OCI-LY7 (cell line): ENCODE results near the gene ZNF83. TPM values are rescaled to one million over a fixed set of nuclear protein-coding genes. Genes with fewer than 3 reads are reported as not detected.
"Not testable (repeated sequence)": the region's sequence is repeated elsewhere in the genome, so short reads cannot be mapped to it uniquely, and the experiment has no call there.

Experiments used
- BruUV-seq: library from RNA; stranded (reverse); fragments of 400-500 nt; replicated peaks from 2 replicates; lab custom pipeline; 2021; lab: Mats Ljungman, UMichigan
- CTCF ChIA-PET: fragments of 300-600 bp; sonication (Branson Sonifier 250); formaldehyde crosslinking; loops from one replicate; lab custom pipeline; 2022; ENCODE audit warnings: antibody characterized with exemption; ENCODE audit not compliant: unreplicated experiment; lab: Charles Lee
- POLR2A ChIA-PET: fragments of 300-600 bp; sonication (Branson Sonifier 250); formaldehyde crosslinking; loops from one replicate; lab custom pipeline; 2022; ENCODE audit warnings: antibody characterized with exemption; lab: Charles Lee
- DNase-seq: peaks from one replicate; pipeline ENCODE4 v3.0.0-alpha.2; 2015; ENCODE audit warnings: low spot score
- H2AFZ ChIP-seq: fragments of 200-600 bp; sonication (generic), shearing (Covaris generic); 2 replicates; pipeline ENCODE4 v1.6.1; 2014; ENCODE audit warnings: mild to moderate bottlenecking, antibody characterized with exemption, low read length, moderate library complexity
- H3K27ac ChIP-seq: fragments of 200-600 bp; sonication (generic); 2 replicates; pipeline ENCODE4 v1.5.1; 2014; ENCODE audit warnings: mixed run types, low read depth, mild to moderate bottlenecking, moderate library complexity, low read length, inconsistent platforms; ENCODE audit not compliant: poor library complexity, severe bottlenecking
- H3K36me3 ChIP-seq: fragments of 200-600 bp; sonication (generic); 2 replicates; pipeline ENCODE4 v1.6.1; 2014; ENCODE audit warnings: mild to moderate bottlenecking, antibody characterized with exemption, low read length, moderate library complexity, mixed read lengths; ENCODE audit not compliant: insufficient read depth
- H3K4me1 ChIP-seq: fragments of 200-600 bp; sonication (generic); 2 replicates; pipeline ENCODE4 v1.5.1; 2014; ENCODE audit warnings: mild to moderate bottlenecking, low read length; ENCODE audit not compliant: insufficient read depth, poor library complexity, severe bottlenecking
- H3K4me2 ChIP-seq: fragments of 200-600 bp; sonication (generic); 2 replicates; pipeline ENCODE4 v1.6.1; 2014; ENCODE audit warnings: mild to moderate bottlenecking, low read length
- H3K4me3 ChIP-seq: fragments of 200-600 bp; sonication (generic); 2 replicates; pipeline ENCODE4 v1.5.1; 2014; ENCODE audit warnings: mild to moderate bottlenecking, low read depth, low read length; ENCODE audit not compliant: poor library complexity, severe bottlenecking
- H3K79me2 ChIP-seq: fragments of 200-600 bp; sonication (generic); 2 replicates; pipeline ENCODE4 v1.6.1; 2016; ENCODE audit warnings: low read depth, mild to moderate bottlenecking, low read length, moderate library complexity, mixed read lengths; ENCODE audit not compliant: insufficient read depth
- H3K9me2 ChIP-seq: fragments of 200-600 bp; sonication (generic); 2 replicates; pipeline ENCODE4 v1.6.1; 2016; ENCODE audit warnings: mild to moderate bottlenecking, low read length, mixed read lengths; ENCODE audit not compliant: insufficient read depth
- H3K9me3 ChIP-seq: fragments of 200-600 bp; sonication (generic); 2 replicates; pipeline ENCODE4 v1.6.1; 2014; ENCODE audit warnings: mild to moderate bottlenecking, mixed run types, low read length, mixed read lengths
- H4K20me1 ChIP-seq: fragments of 200-600 bp; sonication (generic); 2 replicates; pipeline ENCODE4 v1.6.1; 2014; ENCODE audit warnings: mild to moderate bottlenecking, antibody characterized with exemption, low read length, moderate library complexity, mixed read lengths; ENCODE audit not compliant: insufficient read depth
- CTCF ChIP-seq: fragments of 200-600 bp; sonication (generic); conservative IDR thresholded peaks from 2 replicates; pipeline ENCODE4 v1.5.1; 2014; ENCODE audit warnings: mild to moderate bottlenecking, antibody characterized with exemption, low read length, moderate library complexity, mixed read lengths
- EZH2phosphoT487 ChIP-seq: fragments of 200-600 bp; sonication (generic); IDR thresholded peaks from 2 replicates; pipeline ENCODE4 v1.6.1; 2018; ENCODE audit warnings: low read depth, borderline replicate concordance, mild to moderate bottlenecking, mixed run types, antibody characterized with exemption, low read length, moderate library complexity, mixed read lengths
- intact Hi-C: fragments of 100-400 bp; cut with micrococcal nuclease; formaldehyde crosslinking; loops from one replicate; pipeline ENCODE4 v1.10.0; 2022; ENCODE audit not compliant: unreplicated experiment
- total RNA-seq, 2 experiments: library from RNA; depleted of rRNA in 1 of 2; stranded (reverse); fragments of >200 nt in 1 of 2; shearing (Covaris generic) in 1 of 2; gene quantifications; 2 replicates each; pipeline ENCODE4 v1.2.3, GENCODE V29; 2014 to 2022

Gene ZNF83
- total RNA-seq, 2 experiments from 2014 or later = 47.2 to 59.4 TPM

- Histone ChIP-seq H3K79me2 (peaks cover 10% of the 10 kb centered on the region; the same call in 1 of the 2 replicates), H3K4me2 (peak overlapping the region; percentile 59), H3K4me1 (peaks cover 10% of the 10 kb centered on the region), H3K36me3 (peaks cover 8% of the 10 kb centered on the region), H3K27ac (no peak overlapping the region), H3K9me3 (no peaks in the 10 kb centered on the region), H4K20me1 (no peaks in the 10 kb centered on the region), H3K9me2 (no peaks in the 10 kb centered on the region), H2AFZ (no peak overlapping the region), H3K4me3 (peak overlapping the region; percentile 83)
- TF ChIP-seq EZH2phosphoT487 (no peak), CTCF (no peak)
- CTCF ChIA-PET = no interaction called here
- intact Hi-C loops = no loop called here
- POLR2A ChIA-PET = no interaction called here
- DNase-seq = no peak
- BruUV-seq = no TSS peak
Measured at GRCh38 chr19:52638601-52639000, 446 bp upstream of the ZNF83 start.

- CTCF ChIA-PET = no interaction called here
- Histone ChIP-seq H3K4me3 (no peak overlapping the region), H3K27ac (no peak overlapping the region), H3K4me1 (peaks cover 10% of the 10 kb centered on the region), H3K9me2 (no peaks in the 10 kb centered on the region), H3K36me3 (peaks cover 11% of the 10 kb centered on the region), H4K20me1 (no peaks in the 10 kb centered on the region), H3K4me2 (no peak overlapping the region), H2AFZ (no peak overlapping the region), H3K79me2 (peaks cover 10% of the 10 kb centered on the region; the same call in 1 of the 2 replicates), H3K9me3 (no peaks in the 10 kb centered on the region)
- intact Hi-C loops = no loop called here
- BruUV-seq = no TSS peak
- no peak for DNase-seq
- no peak for TF ChIP-seq EZH2phosphoT487
- TF ChIP-seq CTCF = no peak
- POLR2A ChIA-PET = no interaction called here
Measured at GRCh38 chr19:52635786-52636570, 2.2 kb downstream of the ZNF83 start.

GRCh38 chr19:52627441-52627840, 10.7 kb downstream of the ZNF83 start:
- H3K36me3 ChIP-seq = peaks cover 59% of the 10 kb centered on the region
- H3K79me2 ChIP-seq, CTCF ChIA-PET: not testable (repeated sequence)

More at GRCh38 chr19:52627441-52627840, 10.7 kb downstream of the ZNF83 start:
- DNase-seq, H2AFZ ChIP-seq, H3K27ac ChIP-seq, POLR2A ChIA-PET, BruUV-seq, intact Hi-C loops, H3K4me2 ChIP-seq, H3K9me2 ChIP-seq, H3K4me1 ChIP-seq, H4K20me1 ChIP-seq, H3K4me3 ChIP-seq, H3K9me3 ChIP-seq: not testable (repeated sequence)
